AG04449 (cell line): Measurements from ENCODE around the gene FANCC.

Experiments used
- CTCF ChIA-PET: fragments of 350-600 bp; formaldehyde crosslinking; extraction: SDS; loops from one replicate; lab custom pipeline; 2021; ENCODE audit warnings: antibody characterized with exemption; lab: Yijun Ruan, JAX
- POLR2A ChIA-PET: fragments of 400-600, 350-600 bp; formaldehyde crosslinking; extraction: SDS; loops from one replicate; lab custom pipeline; 2020; ENCODE audit warnings: antibody characterized with exemption, inconsistent platforms; lab: Yijun Ruan, JAX
- DNase-seq: peaks from one replicate; pipeline ENCODE4 v3.0.0-alpha.2; 2010; ENCODE audit warnings: low read depth, low spot score
- H3K4me3 ChIP-seq: 2 replicates; pipeline ENCODE4 v1.5.1; 2011; ENCODE audit warnings: low read depth, mild to moderate bottlenecking, control low read depth, low read length
- CTCF ChIP-seq: IDR thresholded peaks from one replicate; pipeline ENCODE4 v1.5.1; 2011; ENCODE audit warnings: mild to moderate bottlenecking, moderate library complexity, low read length, control low read depth, inconsistent platforms; ENCODE audit not compliant: insufficient read depth; ENCODE audit errors: missing control alignments

Gene FANCC

GRCh38 chr9:95060234-95060633, 257.3 kb downstream of the FANCC start:
- H3K4me3 ChIP-seq, result no peak overlapping the region
- no peak for DNase-seq
- POLR2A ChIA-PET, result no interaction called here
- CTCF ChIA-PET, result interaction anchor here (0.6 to 0.7 kb wide), 3 partner anchors 379 to 392 kb away, joined by 3 to 4 read pairs (median 3); no protein-coding TSS in a partner anchor
- no peak for TF ChIP-seq CTCF

- no peak for DNase-seq
- CTCF ChIA-PET, result interaction anchor here (0.9 to 1.4 kb wide), 2 partner anchors 10 to 156 kb away, joined by 3 read pairs; no protein-coding TSS in a partner anchor
- TF ChIP-seq CTCF, result no peak
- peak overlapping the region; percentile 29 for H3K4me3 ChIP-seq
- POLR2A ChIA-PET, result no interaction called here
These were observed 258.6 kb downstream of the FANCC start for GRCh38 chr9:95058795-95059386.

GRCh38 chr9:95058121-95058785, 259.3 kb downstream of the FANCC start:
- H3K4me3 ChIP-seq, result peak overlapping the region; percentile 32
- POLR2A ChIA-PET, result interaction anchor here (0.6 kb wide), 1 partner anchor 32 kb away, joined by 3 read pairs; no protein-coding TSS in a partner anchor
- no peak for TF ChIP-seq CTCF
- CTCF ChIA-PET, result interaction anchor here (0.8 to 1.6 kb wide), 7 partner anchors 8 to 389 kb away, joined by 3 to 6 read pairs (median 3); no protein-coding TSS in a partner anchor
- no peak for DNase-seq

- POLR2A ChIA-PET, result interaction anchor here (0.5 to 1.6 kb wide), 3 partner anchors 10 to 298 kb away, joined by 3 read pairs; no protein-coding TSS in a partner anchor
- no peak for DNase-seq
- H3K4me3 ChIP-seq, result peak overlapping the region; percentile 57
- CTCF ChIA-PET, result interaction anchor here (1.0 to 1.6 kb wide), 7 partner anchors 14 to 388 kb away, joined by 3 to 6 read pairs (median 3); no protein-coding TSS in a partner anchor
- TF ChIP-seq CTCF, result no peak
These were observed 260.4 kb downstream of the FANCC start for GRCh38 chr9:95057101-95057500.

- peak; percentile 56 for DNase-seq
- ChIA-PET CTCF (interaction anchor here (1.1 to 1.8 kb wide), 5 partner anchors 15 to 387 kb away, joined by 3 to 5 read pairs (median 3); no protein-coding TSS in a partner anchor), POLR2A (interaction anchor here (0.6 to 1.6 kb wide), 2 partner anchors 17 to 1321 kb away, joined by 3 to 5 read pairs; no protein-coding TSS in a partner anchor)
- H3K4me3 ChIP-seq, result peak overlapping the region; percentile 57
- TF ChIP-seq CTCF, result no peak
These were observed 261.5 kb downstream of the FANCC start for GRCh38 chr9:95055851-95056551.
